MM.1S (cell line): ENCODE results near the gene MKNK1.

Experiments used
- CTCF ChIP-seq: fragments of 300-600 bp; sonication (generic); IDR thresholded peaks from 2 replicates; pipeline ENCODE4 v1.5.1; 2016; ENCODE audit warnings: antibody characterized with exemption, low read length, mixed read lengths
- EZH2 ChIP-seq: fragments of 300-600 bp; sonication (generic); optimal IDR thresholded peaks from 2 replicates; pipeline ENCODE3; 2017; ENCODE audit warnings: low read depth, mild to moderate bottlenecking, antibody characterized with exemption, low read length, mixed read lengths

GRCh38 chr1:46575778-46576177, 28.3 kb downstream of the MKNK1 start:
- no peak for TF ChIP-seq CTCF
- no peak for TF ChIP-seq EZH2
